HG02642 (cell line): Measurements from ENCODE around the gene FEM1C.

Experiments
- ATAC-seq: cut with Tn5 transposase; IDR thresholded peaks from one replicate; pipeline ENCODE4 v1.9.1; 2021; ENCODE audit warnings: mild to moderate bottlenecking; ENCODE audit not compliant: unreplicated experiment, poor library complexity

FEM1C gene

GRCh38 chr5:115558388-115558956 is 13.9 kb upstream of the FEM1C start:
- ATAC-seq, result no peak

- no peak for ATAC-seq
These were observed 13.3 kb upstream of the FEM1C start for GRCh38 chr5:115557667-115558387.

- ATAC-seq, result no peak
These were observed 11.7 kb upstream of the FEM1C start for GRCh38 chr5:115556276-115556675.

GRCh38 chr5:115555084-115555633 is 10.6 kb upstream of the FEM1C start:
- no peak for ATAC-seq

- ATAC-seq, result no peak
These were observed 8.5 kb upstream of the FEM1C start for GRCh38 chr5:115553082-115553481.

- ATAC-seq, result no peak
These were observed 6.8 kb upstream of the FEM1C start for GRCh38 chr5:115551415-115551814.

- ATAC-seq, result no peak
These were observed 4.6 kb upstream of the FEM1C start for GRCh38 chr5:115549154-115549553.

- ATAC-seq, result no peak
These were observed 4.1 kb upstream of the FEM1C start for GRCh38 chr5:115548683-115549082.

GRCh38 chr5:115545351-115545882 is 842 bp upstream of the FEM1C start:
- ATAC-seq, result no peak

- ATAC-seq, result peak; percentile 15
These were observed 536 bp downstream of the FEM1C start for GRCh38 chr5:115544043-115544435.

- peak; percentile 36 for ATAC-seq
These were observed 1.1 kb downstream of the FEM1C start for GRCh38 chr5:115543365-115544042.

- ATAC-seq, result no peak
These were observed 1.8 kb downstream of the FEM1C start for GRCh38 chr5:115542651-115543364.

- ATAC-seq, result no peak
These were observed 2.5 kb downstream of the FEM1C start for GRCh38 chr5:115542086-115542485.

- ATAC-seq, result no peak
These were observed 3.0 kb downstream of the FEM1C start for GRCh38 chr5:115541611-115542010.

GRCh38 chr5:115535479-115536035 is 9.0 kb downstream of the FEM1C start:
- no peak for ATAC-seq

GRCh38 chr5:115532517-115532916 is 12.1 kb downstream of the FEM1C start:
- ATAC-seq, result no peak

- ATAC-seq, result no peak
These were observed 12.7 kb downstream of the FEM1C start for GRCh38 chr5:115531787-115532367.

GRCh38 chr5:115531380-115531779 is 13.2 kb downstream of the FEM1C start:
- ATAC-seq, result no peak

GRCh38 chr5:115530426-115530825 is 14.1 kb downstream of the FEM1C start:
- no peak for ATAC-seq

GRCh38 chr5:115526604-115527003 is 18.0 kb downstream of the FEM1C start:
- ATAC-seq, result no peak
